Measurements from ENCODE around the gene AIFM3. TPM values are rescaled to one million over a fixed set of nuclear protein-coding genes. Genes with fewer than 3 reads are reported as not detected.

The AIFM3 gene
- total RNA-seq, 2 donors from 2014 or later: 3.4 to 5.8 TPM

DNA sequence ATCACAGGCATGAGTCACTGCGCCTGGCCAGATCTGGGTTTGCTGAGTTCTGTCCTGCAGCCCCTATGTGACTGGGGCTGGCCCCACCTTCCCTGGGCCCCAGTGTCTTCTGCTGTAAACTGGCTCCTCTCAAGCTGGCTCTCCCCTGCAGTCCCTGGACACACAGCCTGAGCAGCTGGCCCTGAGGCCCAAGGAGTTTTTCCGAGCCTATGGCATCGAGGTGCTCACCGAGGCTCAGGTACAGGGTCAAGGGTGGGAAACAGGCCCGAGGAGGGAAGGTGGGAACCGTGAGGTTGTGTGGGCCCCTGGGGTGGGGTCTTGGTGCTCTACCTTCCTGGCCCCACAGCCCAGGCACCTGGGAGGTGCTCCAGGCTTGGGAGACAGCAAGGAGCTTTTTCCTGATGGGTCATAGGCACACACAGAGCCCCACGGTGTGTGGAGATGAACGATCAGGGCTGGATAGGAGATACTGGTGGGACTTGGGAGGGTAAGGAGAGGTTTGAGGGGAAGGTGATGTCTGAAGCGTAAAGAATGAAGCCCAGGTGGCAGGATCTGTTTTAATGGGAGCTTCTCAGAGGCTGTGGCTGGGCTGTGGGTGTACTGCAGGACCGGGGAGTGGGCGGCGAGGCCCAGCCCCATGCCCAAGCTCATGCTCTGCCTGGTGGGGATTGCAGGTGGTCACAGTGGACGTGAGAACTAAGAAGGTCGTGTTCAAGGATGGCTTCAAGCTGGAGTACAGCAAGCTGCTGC, 8.7 kb downstream of the AIFM3 start:
- no peak overlapping the region for H3K27ac ChIP-seq
- H3K4me1 ChIP-seq (ENCODE audit: control insufficient read depth in 1 of 2, low read depth in 2 of 2): peaks cover 0 to 11% of the 10 kb centered on the region in 2 donors
- H3K27me3 ChIP-seq (replicated peaks; ENCODE audit: insufficient read depth): no peaks in the 10 kb centered on the region
- TF ChIP-seq, protein P1, sequence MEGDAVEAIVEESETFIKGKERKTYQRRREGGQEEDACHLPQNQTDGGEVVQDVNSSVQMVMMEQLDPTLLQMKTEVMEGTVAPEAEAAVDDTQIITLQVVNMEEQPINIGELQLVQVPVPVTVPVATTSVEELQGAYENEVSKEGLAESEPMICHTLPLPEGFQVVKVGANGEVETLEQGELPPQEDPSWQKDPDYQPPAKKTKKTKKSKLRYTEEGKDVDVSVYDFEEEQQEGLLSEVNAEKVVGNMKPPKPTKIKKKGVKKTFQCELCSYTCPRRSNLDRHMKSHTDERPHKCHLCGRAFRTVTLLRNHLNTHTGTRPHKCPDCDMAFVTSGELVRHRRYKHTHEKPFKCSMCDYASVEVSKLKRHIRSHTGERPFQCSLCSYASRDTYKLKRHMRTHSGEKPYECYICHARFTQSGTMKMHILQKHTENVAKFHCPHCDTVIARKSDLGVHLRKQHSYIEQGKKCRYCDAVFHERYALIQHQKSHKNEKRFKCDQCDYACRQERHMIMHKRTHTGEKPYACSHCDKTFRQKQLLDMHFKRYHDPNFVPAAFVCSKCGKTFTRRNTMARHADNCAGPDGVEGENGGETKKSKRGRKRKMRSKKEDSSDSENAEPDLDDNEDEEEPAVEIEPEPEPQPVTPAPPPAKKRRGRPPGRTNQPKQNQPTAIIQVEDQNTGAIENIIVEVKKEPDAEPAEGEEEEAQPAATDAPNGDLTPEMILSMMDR (IDR thresholded peaks at IDR 0.05): no peak
- no peak for ATAC-seq (ENCODE audit: insufficient number of reproducible peaks, low FRiP score, low read depth)
- H3K4me3 ChIP-seq: no peak overlapping the region
- H3K9me3 ChIP-seq: peaks cover 7% of the 10 kb centered on the region
- DNase-seq (ENCODE audit: low spot score): no peak
- H3K36me3 ChIP-seq: no peaks in the 10 kb centered on the region

- no peak overlapping the region for H3K4me3 ChIP-seq
- no peak for ATAC-seq (ENCODE audit: insufficient number of reproducible peaks, low FRiP score, low read depth)
- H3K36me3 ChIP-seq: no peaks in the 10 kb centered on the region
- H3K9me3 ChIP-seq: peaks cover 7% of the 10 kb centered on the region
- TF ChIP-seq, protein P1 (IDR thresholded peaks at IDR 0.05): no peak
- no peak overlapping the region for H3K27ac ChIP-seq
- H3K4me1 ChIP-seq (ENCODE audit: control insufficient read depth in 1 of 2, low read depth in 2 of 2): peaks cover 4 to 18% of the 10 kb centered on the region in 2 donors
- H3K27me3 ChIP-seq (replicated peaks; ENCODE audit: insufficient read depth): no peaks in the 10 kb centered on the region
- DNase-seq (ENCODE audit: low spot score): no peak
Observed at GRCh38 chr22:20976291-20976877, 9.3 kb downstream of the AIFM3 start.

GRCh38 chr22:20977019-20977418, 10.0 kb downstream of the AIFM3 start:
- Histone ChIP-seq H3K27ac (no peak overlapping the region), H3K9me3 (peaks cover 7% of the 10 kb centered on the region), H3K27me3 (replicated peaks; ENCODE audit: insufficient read depth) (no peaks in the 10 kb centered on the region), H3K36me3 (no peaks in the 10 kb centered on the region), H3K4me3 (no peak overlapping the region), H3K4me1 (ENCODE audit: control insufficient read depth in 1 of 2, low read depth in 2 of 2) (peaks cover 7 to 21% of the 10 kb centered on the region in 2 donors)
- TF ChIP-seq, protein P1 (IDR thresholded peaks at IDR 0.05): no peak
- ATAC-seq (ENCODE audit: insufficient number of reproducible peaks, low FRiP score, low read depth) (no peak), DNase-seq (ENCODE audit: low spot score) (no peak)

- Histone ChIP-seq H3K4me3 (no peak overlapping the region), H3K4me1 (ENCODE audit: control insufficient read depth in 1 of 2, low read depth in 2 of 2) (peaks cover 7 to 21% of the 10 kb centered on the region in 2 donors), H3K27me3 (replicated peaks; ENCODE audit: insufficient read depth) (no peaks in the 10 kb centered on the region), H3K9me3 (peaks cover 7% of the 10 kb centered on the region), H3K36me3 (no peaks in the 10 kb centered on the region), H3K27ac (no peak overlapping the region)
- ATAC-seq (ENCODE audit: insufficient number of reproducible peaks, low FRiP score, low read depth) (no peak), DNase-seq (ENCODE audit: low spot score) (no peak)
- TF ChIP-seq, protein P1 (IDR thresholded peaks at IDR 0.05): no peak
Observed at GRCh38 chr22:20977516-20978170, 10.6 kb downstream of the AIFM3 start.

DNA sequence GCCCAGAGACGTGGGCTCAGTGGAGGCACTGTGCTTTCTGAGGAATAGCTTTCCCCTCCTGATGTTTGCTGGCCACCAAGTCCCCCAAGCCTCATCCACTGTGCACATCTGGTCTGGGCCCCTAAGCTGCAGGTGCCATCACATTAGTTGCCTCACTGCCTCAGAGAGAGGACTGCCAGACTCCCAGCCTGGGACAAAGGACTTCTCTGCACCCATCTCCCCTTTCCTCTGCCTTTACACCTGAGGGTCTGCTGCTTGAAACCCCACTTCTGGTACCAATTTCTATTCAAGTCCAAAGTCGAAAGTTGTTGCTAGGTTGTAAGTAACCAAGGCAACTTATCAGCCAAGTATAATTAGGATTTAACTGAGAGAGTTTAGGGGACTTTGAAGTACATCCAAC, 11.4 kb downstream of the AIFM3 start:
- H3K36me3 ChIP-seq: no peaks in the 10 kb centered on the region
- no peak overlapping the region for H3K27ac ChIP-seq
- ATAC-seq (ENCODE audit: insufficient number of reproducible peaks, low FRiP score, low read depth): no peak
- H3K4me3 ChIP-seq: no peak overlapping the region
- peaks cover 7% of the 10 kb centered on the region for H3K9me3 ChIP-seq
- H3K27me3 ChIP-seq (replicated peaks; ENCODE audit: insufficient read depth): no peaks in the 10 kb centered on the region
- no peak for DNase-seq (ENCODE audit: low spot score)
- H3K4me1 ChIP-seq (ENCODE audit: control insufficient read depth in 1 of 2, low read depth in 2 of 2): peaks cover 12 to 29% of the 10 kb centered on the region in 2 donors
- TF ChIP-seq, protein P1 (IDR thresholded peaks at IDR 0.05): no peak

Data from thoracic aorta (tissue), 2 donors.